Neural cell (in vitro differentiated cells): Measurements from ENCODE around the gene H6PD. TPM values are rescaled to one million over a fixed set of nuclear protein-coding genes. Genes with fewer than 3 reads are reported as not detected.

Source experiments
- H2AFZ ChIP-seq: fragments of 200-600, 300-800 bp; sonication (generic), shearing (Covaris generic); 2 replicates; pipeline ENCODE4 v1.6.0; 2014; ENCODE audit warnings: low read depth, mild to moderate bottlenecking, antibody characterized with exemption, low read length, moderate library complexity
- H3F3A ChIP-seq: fragments of 200-600 bp; shearing (Covaris generic); 2 replicates; pipeline ENCODE4 v1.6.1; 2016; ENCODE audit warnings: mild to moderate bottlenecking, moderate library complexity, mixed read lengths, antibody characterized with exemption, low read length; ENCODE audit not compliant: insufficient read depth, poor library complexity, severe bottlenecking
- H3K27ac ChIP-seq: fragments of 200-600, 300-800 bp; sonication (generic), shearing (Covaris generic); 2 replicates; pipeline ENCODE4 v1.5.1; 2014; ENCODE audit warnings: mild to moderate bottlenecking, low read length, moderate library complexity
- H3K27me3 ChIP-seq: fragments of 300-800, 200-600 bp; sonication (generic), shearing (Covaris generic); 2 replicates; pipeline ENCODE4 v1.6.0; 2014; ENCODE audit warnings: mild to moderate bottlenecking, low read depth, low read length, moderate library complexity; ENCODE audit not compliant: insufficient read depth
- H3K36me3 ChIP-seq: fragments of 300-800, 200-600 bp; sonication (generic), shearing (Covaris generic); 2 replicates; pipeline ENCODE4 v1.5.1; 2014; ENCODE audit warnings: mild to moderate bottlenecking, antibody characterized with exemption, low read length, moderate library complexity; ENCODE audit not compliant: insufficient read depth
- H3K4me2 ChIP-seq: fragments of 300-800, 200-600 bp; sonication (generic), shearing (Covaris generic); 2 replicates; pipeline ENCODE4 v1.6.0; 2014; ENCODE audit warnings: mild to moderate bottlenecking, low read length
- H3K4me3 ChIP-seq: fragments of 300-800, 200-600 bp; sonication (generic), shearing (Covaris generic); 2 replicates; pipeline ENCODE4 v1.5.1; 2014; ENCODE audit warnings: mild to moderate bottlenecking, low read length, moderate library complexity
- H3K79me2 ChIP-seq: fragments of 200-600 bp; shearing (Covaris generic); replicated peaks from 2 replicates; pipeline ENCODE4 v1.6.0; 2014; ENCODE audit warnings: mild to moderate bottlenecking, low read length, moderate library complexity; ENCODE audit not compliant: insufficient read depth
- H3K9ac ChIP-seq: fragments of 300-800, 200-600 bp; sonication (generic), shearing (Covaris generic); 2 replicates; pipeline ENCODE4 v1.6.1; 2016; ENCODE audit warnings: mild to moderate bottlenecking, low read length, mixed read lengths
- H3K9me2 ChIP-seq: fragments of 200-600 bp; shearing (Covaris generic); 2 replicates; pipeline ENCODE4 v1.6.1; 2016; ENCODE audit warnings: mild to moderate bottlenecking, low read length, mixed read lengths; ENCODE audit not compliant: insufficient read depth
- H3K9me3 ChIP-seq: fragments of 200-600, 300-800 bp; sonication (generic), shearing (Covaris generic); 2 replicates; pipeline ENCODE4 v1.6.1; 2016; ENCODE audit warnings: mild to moderate bottlenecking, mixed run types, low read length, moderate library complexity, mixed read lengths
- H4K20me1 ChIP-seq: fragments of 200-600 bp; shearing (Covaris generic); 2 replicates; pipeline ENCODE4 v1.6.1; 2016; ENCODE audit warnings: mild to moderate bottlenecking, mixed run types; ENCODE audit not compliant: insufficient read depth
- CTCF ChIP-seq: fragments of 450-650 bp; IDR thresholded peaks from 2 replicates; pipeline ENCODE4 v1.5.1; 2014; ENCODE audit warnings: antibody characterized with exemption, mild to moderate bottlenecking, moderate library complexity; ENCODE audit not compliant: poor library complexity, severe bottlenecking
- EP300 ChIP-seq: fragments of 450-650 bp; conservative IDR thresholded peaks from 2 replicates; pipeline ENCODE4 v1.6.1; 2014; ENCODE audit warnings: antibody characterized with exemption, mild to moderate bottlenecking, moderate library complexity; ENCODE audit not compliant: poor library complexity, severe bottlenecking
- EZH2 ChIP-seq: fragments of 200-600, 300-800 bp; shearing (Covaris generic), sonication (generic); IDR thresholded peaks from 2 replicates; pipeline ENCODE4 v1.6.1; 2014; ENCODE audit warnings: antibody characterized with exemption, low read length, borderline replicate concordance, mild to moderate bottlenecking; ENCODE audit not compliant: insufficient read depth, poor library complexity, severe bottlenecking
- MXI1 ChIP-seq: fragments of 450-650 bp; conservative IDR thresholded peaks from 2 replicates; pipeline ENCODE4 v1.6.1; 2014; ENCODE audit warnings: antibody characterized with exemption, mild to moderate bottlenecking; ENCODE audit not compliant: poor library complexity, severe bottlenecking
- POLR2AphosphoS5 ChIP-seq: IDR thresholded peaks from 2 replicates; pipeline ENCODE4 v1.6.1; 2012
- RAD21 ChIP-seq: fragments of 450-650 bp; conservative IDR thresholded peaks from 2 replicates; pipeline ENCODE4 v1.6.1; 2014; ENCODE audit warnings: antibody characterized with exemption, mild to moderate bottlenecking, moderate library complexity
- REST ChIP-seq: IDR thresholded peaks from 2 replicates; pipeline ENCODE4 v1.6.1; 2012; ENCODE audit warnings: borderline replicate concordance
- SMC3 ChIP-seq: fragments of 450-650 bp; conservative IDR thresholded peaks from 2 replicates; pipeline ENCODE4 v1.6.1; 2014; ENCODE audit warnings: antibody characterized with exemption, mild to moderate bottlenecking, moderate library complexity; ENCODE audit not compliant: poor library complexity
- TAF1 ChIP-seq: IDR thresholded peaks from 2 replicates; pipeline ENCODE4 v1.6.1; 2012; ENCODE audit warnings: low read depth
- polyA plus RNA-seq: library from polyadenylated mRNA; depleted of rRNA; stranded (reverse); fragments of >200 nt; gene quantifications from 2 replicates; pipeline ENCODE4 v1.2.3, GENCODE V29; 2014

H6PD gene
- polyA plus RNA-seq, 1 donor from 2014 or later, result 4.6 TPM

DNA sequence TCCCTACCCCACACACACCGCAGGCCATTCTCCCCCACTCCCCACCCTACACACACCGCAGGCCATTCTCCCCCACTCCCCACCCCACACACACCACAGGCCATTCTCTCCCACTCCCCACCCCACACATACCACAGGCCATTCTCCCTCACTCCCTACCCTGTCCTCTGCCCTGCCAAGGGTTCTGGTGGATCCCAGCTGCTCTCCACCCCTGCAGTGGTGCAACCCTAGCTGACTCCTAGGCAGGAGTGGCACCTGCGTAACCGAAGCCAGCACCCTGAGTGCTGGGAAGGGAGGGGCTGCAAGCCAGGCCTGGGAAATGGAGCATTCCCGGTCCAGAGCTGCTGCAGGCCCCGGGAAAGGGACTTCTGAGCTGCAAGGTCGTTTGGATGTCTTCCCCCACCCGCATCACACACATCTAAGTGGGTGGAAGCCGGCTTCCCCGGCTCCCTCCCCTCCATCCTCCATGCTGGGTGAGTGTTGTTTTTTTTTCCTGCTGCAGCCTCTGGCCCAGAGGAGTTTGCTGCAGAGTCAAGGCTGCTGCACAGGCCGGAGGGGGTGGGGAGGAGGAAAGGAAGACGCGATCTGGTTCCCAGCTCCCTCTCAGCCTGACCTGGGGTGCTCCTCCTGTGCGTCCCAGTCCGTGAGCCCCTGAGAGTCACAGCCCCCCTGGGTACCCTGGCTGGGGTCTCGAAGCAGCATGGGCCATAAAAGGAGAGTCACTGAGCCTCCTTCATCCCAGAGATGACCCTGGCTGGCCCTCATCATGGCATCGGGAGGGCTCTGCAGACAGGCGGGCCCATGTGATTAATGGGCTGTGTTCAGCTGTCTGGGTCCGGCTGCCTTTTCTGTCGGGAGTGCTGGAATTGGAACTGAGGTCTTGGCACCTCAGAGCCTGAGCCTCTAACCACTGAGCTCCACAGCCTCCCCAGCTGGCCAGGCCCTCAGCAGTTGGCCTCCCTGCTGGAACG, 16.1 kb downstream of the H6PD start:
- no peak overlapping the region for H3K4me2 ChIP-seq
- no peak overlapping the region for H3K27ac ChIP-seq
- no peaks in the 10 kb centered on the region for H3K27me3 ChIP-seq
- H3K4me3 ChIP-seq, result no peak overlapping the region
- H3K79me2 ChIP-seq, result no peaks in the 10 kb centered on the region
- H3K36me3 ChIP-seq, result no peaks in the 10 kb centered on the region
- TF ChIP-seq POLR2AphosphoS5 (no peak), EZH2 (no peak), SMC3 (no peak), REST (no peak), CTCF (no peak), RAD21 (no peak), TAF1 (no peak), MXI1 (no peak), EP300 (no peak)
- H3F3A ChIP-seq, result peaks cover 4% of the 10 kb centered on the region
- no peaks in the 10 kb centered on the region for H4K20me1 ChIP-seq
- no peak overlapping the region for H2AFZ ChIP-seq
- no peaks in the 10 kb centered on the region for H3K9me3 ChIP-seq
- peak overlapping the region; percentile 31 for H3K9ac ChIP-seq
- no peaks in the 10 kb centered on the region for H3K9me2 ChIP-seq

DNA sequence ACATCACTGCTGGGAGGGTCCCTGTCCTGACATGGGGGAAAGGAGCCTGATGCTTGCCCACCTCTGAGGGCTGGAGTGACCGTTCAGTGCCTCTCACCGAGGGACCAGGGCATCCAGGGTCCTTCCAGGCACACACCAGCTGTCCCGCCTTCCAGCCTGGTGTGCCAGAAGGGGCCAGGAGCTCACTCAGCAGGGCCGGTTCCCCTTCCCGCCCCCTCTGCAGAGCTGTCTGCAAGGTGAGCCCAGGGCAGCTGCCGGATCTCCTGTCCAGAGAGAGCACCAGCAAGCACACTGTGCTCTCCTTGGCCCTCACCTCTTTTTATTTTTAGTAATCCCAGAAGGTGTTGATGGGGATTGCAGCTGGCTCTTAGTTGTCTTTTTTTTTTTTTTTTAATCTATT, 16.9 kb downstream of the H6PD start:
- Histone ChIP-seq H3K9me2 (no peaks in the 10 kb centered on the region), H3K9me3 (no peaks in the 10 kb centered on the region), H3K9ac (no peak overlapping the region), H3K4me3 (no peak overlapping the region), H3K36me3 (no peaks in the 10 kb centered on the region), H3F3A (peaks cover 4% of the 10 kb centered on the region), H2AFZ (no peak overlapping the region), H3K79me2 (no peaks in the 10 kb centered on the region), H3K4me2 (no peak overlapping the region), H3K27ac (no peak overlapping the region), H3K27me3 (no peaks in the 10 kb centered on the region), H4K20me1 (no peaks in the 10 kb centered on the region)
- TF ChIP-seq SMC3, result no peak
- no peak for TF ChIP-seq EP300
- no peak for TF ChIP-seq TAF1
- no peak for TF ChIP-seq REST
- TF ChIP-seq POLR2AphosphoS5, result no peak
- no peak for TF ChIP-seq EZH2
